NCI-H1694 (cell line): ENCODE data around the gene CHD5.

Experiments
- DNase-seq: peaks from one replicate; lab custom pipeline; 2025; lab: John Stamatoyannopoulos, UW

The CHD5 gene

DNA sequence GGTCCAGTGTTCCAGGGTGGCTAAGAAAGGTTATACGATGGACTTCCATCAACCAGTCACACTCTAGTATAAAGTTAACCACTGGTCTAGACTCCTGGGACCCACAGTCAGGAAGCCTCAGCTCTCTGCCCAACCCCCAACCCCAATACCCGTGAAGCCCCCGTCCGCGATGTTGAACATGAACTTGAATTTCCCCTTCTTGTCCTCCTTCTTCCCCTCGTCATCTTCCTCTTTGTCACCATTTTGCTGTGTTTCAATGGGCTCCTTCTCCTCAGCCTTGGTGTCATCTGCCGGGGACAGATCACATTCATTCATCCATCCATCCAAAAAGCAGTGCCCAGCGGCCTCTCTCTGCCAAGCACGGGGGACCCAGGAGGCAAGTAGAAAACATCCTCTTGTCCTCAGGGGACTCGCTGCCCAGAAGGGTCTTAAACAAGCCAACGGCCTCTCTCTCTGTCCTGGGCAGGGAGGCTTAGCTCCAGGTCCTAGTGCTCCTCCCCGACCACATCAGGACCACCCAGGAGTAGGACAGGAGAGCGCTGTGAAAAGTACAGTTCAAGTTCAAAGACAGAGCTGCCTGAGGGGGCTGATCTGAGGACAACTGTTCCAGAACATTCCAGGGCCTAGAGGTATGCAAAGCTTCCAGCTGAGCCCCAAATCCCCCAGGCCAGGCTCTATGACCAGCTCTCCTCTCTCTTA lies 68.0 kb downstream of the CHD5 start:
- DNase-seq, result no peak

DNA sequence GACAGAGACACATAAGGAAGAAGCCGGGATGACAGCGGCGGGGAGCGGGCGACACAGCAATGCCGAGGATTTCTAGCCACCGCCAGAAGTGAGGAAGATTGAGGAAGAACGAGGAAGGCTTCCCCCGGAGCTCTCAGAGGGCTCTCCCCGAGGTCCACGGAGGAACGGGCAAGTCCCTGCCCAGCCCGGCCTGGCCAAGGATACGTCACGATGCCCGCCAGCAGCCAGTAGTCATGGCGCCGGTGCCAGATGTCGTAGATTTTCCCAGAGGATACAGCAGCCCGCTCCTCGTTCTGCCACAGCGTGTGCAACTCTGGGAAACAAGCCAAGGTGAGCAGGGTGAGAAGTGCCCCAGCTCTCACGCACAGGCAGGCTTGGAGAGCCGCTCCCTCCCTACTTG lies 68.5 kb downstream of the CHD5 start:
- peak; percentile 88 for DNase-seq

DNA sequence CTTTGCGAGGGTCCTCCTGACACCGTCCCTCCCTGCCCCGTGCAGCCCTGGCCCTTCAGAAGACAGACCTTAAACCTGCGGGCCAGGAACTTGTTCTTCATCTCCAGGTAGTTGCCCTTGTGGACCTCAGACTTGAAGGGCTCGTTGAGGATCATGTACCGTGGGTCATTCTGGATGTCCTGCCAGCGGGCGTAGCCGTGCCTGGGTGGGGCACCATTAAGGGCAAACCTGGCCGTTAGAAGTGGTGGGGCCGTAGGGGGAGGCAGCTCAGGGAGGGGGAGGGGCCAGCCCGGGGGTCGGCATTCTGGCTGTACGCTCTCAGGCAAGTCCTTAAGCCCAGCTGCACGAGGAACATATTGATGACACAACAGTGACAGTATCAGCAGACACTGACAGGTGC lies 69.8 kb downstream of the CHD5 start:
- no peak for DNase-seq

DNA sequence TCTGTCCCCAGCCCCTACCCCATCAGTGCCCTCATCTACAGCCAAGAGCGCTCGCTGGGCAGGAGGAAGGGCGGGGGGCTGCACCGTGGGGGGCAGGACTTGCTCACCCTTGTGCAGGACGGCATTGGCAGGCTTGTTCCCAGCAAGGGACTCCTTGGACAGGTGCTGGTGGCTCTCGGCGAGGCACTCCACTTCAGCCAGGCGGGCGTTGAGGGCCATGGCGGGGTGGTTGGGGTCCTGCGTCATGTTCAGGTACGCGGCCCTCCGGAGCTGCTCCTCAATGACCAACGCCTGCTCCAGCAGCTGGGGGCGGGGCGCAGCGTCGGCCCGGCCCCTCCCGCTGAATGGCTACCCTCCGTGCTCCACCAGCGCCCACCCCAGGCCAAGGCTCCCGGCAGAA lies 70.4 kb downstream of the CHD5 start:
- DNase-seq, result no peak

DNA sequence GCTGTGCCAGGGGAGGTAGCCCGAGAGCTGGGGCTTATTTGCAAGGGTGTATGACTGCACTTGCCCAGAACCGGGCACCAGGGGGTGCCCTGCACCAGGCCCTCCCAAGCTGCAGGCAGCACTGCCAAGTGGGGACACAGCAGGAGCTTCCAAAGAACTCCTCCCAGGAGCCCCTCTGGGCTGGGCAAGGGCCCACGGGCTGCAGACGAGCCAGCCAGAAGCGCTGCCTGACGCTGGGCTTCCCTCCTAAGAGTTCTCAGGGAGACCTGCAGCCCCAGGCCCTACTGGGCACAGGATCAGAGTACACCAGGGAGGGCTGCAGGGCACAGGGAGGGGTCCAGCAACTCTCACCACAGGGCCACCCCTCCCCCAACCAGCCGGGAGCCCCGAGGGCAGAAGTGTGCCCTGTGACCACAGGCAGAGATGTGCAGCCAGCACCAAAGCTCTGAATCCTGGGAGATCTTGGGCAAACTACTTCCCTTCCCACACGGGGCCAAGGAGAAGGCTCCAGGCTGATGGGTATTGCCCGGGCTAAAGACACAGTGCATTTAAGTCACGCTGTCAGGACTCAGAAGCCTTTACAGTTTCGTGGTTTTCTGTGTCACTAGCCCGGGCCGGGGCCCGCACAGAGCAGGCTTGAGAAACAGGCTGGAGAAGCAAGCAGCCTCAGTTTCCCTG lies 71.0 kb downstream of the CHD5 start:
- peak; percentile 64 for DNase-seq

DNA sequence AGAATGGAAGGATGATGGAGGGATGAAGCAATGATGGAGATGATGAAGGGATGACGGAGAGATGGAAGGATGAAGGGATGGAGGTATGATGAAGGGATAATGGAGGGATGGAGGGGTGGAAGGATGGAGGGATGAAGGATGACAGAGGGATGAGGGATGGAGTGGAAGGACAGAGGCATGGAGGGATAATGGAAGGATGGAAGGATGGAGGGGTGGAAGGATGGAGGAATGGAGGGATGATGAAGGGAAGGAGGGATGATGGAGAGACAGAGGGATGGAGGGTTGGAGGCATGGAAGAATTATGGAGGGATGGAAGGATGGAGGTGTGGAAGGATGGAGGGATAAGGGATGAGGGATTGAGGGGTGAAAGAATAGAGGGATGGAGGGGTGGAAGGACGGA lies 71.6 kb downstream of the CHD5 start:
- no peak for DNase-seq

DNA sequence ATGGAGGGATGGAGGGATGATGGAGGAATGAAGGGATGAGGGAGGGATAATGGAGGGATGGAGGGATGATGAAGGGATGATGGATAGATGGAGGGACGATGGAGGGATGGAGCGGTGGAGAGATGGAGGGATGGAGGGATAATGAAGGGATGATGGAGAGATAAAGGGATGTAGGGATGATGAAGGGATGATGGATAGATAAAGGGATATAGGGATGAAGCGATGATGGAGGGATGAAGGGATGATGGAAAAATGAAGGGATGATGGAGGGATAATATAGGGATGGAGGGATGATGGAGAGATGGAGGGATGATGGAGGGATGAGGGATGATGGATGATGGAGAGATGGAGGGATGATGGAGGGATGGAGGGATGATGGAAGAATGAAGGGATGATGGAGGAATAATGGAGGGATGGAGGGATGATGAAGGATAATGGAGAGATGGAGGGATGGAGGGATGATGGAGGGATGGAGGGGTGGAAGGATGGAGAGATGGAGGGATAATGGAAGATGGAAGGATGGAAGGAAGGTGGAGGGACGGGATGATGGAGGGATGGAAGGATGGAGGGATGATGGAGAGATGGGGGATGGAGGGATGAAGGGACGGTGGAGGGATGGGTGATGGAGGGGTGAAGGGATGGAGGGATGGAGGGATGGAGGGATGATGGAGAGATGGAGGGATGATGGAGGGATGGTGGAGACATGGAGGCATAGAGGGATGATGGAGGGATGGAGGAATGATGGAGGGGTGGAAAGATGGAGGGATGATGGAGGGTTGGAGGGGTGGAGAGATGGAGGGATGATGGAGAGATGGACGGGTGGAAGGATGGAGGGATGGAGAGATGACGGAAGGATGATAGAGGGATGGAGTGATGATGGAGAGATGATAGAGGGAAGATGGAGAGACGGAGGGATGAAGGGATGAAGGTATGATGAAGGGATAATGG lies 72.4 kb downstream of the CHD5 start:
- DNase-seq, result no peak

DNA sequence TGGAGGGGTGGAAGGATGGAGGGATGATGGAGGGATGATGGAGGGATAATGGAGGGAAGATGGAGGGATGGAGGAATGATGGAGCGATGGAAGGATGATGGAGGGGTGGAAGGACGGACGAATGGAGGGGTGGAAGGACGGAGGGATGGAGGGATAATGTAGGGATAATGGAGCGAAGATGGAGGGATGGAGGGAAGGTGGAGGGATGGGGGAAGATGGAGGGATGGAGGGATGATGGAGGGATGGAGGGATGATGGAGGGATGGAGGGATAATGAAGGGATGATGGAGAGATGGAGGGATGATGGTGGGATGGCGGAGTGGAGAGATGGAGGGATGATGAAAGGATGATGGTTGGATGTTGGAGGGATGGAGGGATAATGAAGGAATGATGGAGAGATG lies 73.1 kb downstream of the CHD5 start:
- DNase-seq, result no peak

DNA sequence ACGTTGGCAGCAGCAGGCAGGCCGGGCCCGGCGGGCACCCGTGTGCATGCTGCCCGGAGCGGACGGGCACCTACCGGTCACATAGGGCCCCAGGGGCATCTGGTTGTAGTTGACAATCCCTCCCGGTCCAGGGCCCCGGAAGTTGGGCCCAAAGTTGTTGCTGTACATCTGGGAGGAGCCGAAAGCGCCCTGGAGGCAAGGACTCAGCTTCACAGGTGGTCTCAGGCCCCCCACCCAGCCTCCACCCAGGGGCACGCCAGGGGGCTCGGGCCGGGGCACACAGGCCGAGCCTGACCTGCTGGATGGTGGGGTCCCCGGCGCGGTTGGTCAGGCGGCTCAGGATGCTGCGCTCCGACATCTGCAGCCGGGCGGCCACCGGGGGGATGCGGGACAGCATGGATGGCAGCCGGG lies 73.8 kb downstream of the CHD5 start:
- no peak for DNase-seq

DNA sequence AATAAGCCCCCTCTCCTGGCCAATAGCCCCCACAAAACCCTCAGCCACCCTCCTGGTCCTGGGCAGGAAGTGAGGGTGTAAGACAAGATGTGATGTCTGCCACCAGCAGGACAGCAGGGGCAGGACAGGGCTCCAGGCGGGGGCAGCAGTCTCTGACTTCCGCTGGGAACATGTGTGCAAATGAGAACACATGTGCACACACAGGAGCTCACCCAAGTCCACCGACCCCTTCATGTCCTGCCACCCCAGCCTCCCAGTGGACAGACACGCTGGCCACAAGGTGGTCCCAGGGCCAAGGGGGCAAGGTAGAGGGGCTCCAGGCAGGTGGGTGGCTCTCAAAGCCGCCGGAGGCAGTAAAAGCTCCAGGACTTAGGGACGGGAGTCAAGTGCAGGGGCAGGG lies 74.4 kb downstream of the CHD5 start:
- no peak for DNase-seq

DNA sequence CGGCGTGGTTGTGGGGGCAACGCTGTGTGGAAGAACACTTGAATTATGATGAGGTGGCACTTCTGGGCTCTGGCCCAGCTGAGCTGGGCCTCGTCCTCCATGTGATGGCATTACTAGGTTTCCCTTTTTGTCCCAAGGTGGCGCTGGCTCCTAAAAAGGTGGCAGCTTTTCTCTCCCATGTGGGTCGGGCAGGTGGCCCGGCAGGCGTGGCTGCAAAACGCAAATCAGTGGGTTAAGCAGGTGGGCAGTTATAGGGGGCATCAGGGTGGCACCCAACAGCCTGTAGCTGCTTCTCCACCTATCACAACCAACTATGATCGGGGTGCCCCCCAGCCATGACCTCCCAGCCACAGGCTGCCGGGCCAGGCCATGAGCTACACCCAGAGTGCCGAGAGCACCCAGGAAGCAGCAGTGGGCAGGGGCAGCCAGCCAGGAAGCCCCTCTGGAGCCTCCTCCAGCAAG lies 74.9 kb downstream of the CHD5 start:
- no peak for DNase-seq

DNA sequence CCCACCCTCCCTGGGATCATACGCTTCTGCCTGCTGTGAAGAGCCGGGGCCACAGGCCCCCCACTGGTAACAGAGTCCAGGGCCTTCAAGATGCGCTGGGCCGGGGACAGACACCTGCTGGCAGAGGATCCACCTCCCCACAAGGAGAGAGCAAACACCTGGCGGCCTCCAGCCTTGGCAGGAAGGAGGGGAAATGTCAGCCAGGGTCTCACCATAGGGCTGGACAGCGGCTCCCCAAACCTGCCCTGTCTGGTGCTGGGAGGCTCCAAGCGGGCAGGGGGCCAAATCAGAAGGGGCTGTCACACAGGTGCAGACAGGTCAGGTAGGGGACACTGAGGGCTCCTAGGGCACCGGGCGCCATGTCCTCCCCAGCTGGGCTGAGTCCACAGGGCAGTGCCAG lies 75.5 kb downstream of the CHD5 start:
- no peak for DNase-seq

DNA sequence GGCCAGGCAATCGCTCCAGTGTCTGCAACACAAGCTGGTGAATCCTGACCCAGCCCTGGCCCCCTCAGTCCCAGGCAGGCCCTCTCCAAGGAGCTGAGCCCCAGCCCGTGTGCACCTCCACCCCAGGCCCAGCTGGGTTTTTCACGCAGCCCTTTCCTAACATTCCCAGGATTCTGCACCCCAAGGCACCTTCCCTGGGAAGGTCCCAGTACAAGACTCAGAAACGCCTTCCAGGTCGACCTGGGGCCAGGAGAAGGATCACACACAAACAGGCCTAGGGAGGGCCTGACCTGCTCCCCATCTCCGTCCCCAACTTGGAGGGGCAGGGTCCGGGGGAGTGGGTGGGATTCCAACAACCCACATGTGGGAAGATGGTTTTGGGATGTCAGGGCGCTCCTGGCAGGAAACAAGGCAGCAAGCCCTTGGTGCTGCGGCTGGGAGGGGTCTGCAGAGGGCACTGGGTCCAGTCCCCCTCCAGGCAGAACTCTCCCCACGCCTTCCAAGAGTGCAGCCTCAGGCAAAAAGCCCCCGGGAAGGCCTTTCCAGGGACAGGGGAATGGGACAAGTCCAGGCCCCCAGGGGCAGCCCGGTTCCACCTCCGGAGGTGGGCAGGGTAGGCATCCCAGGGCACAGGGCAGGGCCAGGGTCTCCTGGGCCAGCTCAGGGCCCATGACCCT lies 76.1 kb downstream of the CHD5 start:
- DNase-seq, result no peak

DNA sequence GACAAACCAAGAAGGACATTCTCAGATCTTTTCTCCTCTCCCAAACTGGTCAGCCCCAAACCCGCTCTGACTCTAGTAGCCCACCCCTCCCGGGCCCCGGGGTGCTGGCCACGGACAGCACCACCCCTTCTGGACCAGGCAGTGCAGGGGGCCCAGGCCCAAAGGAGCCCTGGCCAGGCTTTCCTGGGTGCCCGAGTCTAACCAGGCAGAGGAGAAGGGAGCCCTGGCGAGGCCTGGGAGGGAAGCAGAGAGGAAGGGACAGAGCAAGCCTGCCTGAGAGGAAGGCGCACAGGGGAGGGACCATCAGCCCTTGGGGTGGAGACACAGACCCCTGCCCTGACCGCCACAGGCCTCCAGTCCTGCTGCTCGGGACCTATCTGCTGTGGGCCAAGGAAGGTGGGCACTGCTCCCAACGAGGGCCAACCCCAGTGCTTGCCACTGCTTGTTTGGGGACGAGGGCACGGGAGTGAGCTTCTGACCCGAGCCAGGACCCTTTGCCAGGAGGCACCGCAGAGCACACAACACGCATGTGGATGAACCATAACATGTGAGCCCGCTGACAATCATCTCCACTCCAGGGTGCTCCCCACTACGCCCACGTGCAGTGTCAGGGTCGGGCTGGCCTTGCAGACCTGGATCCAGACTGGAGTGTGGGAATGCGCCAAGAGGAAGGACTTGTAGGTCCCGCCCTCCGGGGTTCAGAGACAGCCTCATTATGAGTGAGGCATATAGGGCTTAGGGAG lies 76.8 kb downstream of the CHD5 start:
- DNase-seq, result no peak

DNA sequence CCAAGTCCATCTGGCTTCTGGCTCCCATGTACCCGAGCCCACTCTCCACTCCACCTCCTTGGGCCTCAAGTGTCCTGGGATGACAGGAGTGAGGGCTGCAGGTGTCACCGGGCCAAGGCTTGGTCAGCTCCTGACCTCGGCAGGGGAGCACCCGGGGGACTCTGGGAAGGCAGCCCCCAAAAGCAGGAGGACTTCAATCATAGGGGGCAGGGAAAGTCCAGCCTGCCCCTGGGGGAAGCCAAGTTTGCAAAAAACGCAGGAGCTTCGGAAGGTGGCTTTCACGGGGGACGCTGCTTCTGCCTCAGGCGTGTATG lies 77.6 kb downstream of the CHD5 start:
- DNase-seq, result no peak

DNA sequence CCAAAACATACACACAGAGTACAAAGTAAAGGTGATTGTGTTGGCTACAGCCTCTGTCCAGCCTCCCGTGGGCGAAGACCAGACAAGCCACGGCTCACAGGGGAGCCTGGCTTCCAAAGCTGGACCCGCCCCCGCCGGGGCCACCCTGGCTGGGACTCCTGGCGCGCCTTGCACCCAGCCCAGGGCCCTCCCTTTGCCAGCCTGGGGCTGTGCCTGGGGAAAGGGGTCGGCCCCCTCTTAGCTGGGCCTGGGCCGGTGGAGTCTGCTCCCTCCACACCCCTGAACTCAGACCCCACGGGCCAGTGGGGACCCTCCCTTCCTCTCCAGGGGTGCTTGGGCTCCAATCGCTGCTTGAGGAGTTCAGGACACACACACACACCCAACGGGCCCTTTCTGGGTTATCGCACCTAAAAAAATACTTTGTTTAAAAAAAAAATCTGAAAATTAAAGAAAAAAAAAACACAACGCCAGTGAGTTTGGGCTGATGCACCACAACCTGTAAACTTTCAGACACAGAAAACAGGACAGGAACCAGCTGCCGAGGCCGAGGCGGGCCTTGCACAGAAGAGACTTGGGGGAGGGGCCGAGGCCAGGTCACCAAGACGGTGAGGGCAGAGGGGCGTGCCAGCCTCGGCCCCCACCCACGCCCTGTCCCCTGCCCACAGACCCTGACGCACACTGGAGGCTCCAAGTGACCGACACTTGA lies 78.1 kb downstream of the CHD5 start:
- DNase-seq, result no peak

DNA sequence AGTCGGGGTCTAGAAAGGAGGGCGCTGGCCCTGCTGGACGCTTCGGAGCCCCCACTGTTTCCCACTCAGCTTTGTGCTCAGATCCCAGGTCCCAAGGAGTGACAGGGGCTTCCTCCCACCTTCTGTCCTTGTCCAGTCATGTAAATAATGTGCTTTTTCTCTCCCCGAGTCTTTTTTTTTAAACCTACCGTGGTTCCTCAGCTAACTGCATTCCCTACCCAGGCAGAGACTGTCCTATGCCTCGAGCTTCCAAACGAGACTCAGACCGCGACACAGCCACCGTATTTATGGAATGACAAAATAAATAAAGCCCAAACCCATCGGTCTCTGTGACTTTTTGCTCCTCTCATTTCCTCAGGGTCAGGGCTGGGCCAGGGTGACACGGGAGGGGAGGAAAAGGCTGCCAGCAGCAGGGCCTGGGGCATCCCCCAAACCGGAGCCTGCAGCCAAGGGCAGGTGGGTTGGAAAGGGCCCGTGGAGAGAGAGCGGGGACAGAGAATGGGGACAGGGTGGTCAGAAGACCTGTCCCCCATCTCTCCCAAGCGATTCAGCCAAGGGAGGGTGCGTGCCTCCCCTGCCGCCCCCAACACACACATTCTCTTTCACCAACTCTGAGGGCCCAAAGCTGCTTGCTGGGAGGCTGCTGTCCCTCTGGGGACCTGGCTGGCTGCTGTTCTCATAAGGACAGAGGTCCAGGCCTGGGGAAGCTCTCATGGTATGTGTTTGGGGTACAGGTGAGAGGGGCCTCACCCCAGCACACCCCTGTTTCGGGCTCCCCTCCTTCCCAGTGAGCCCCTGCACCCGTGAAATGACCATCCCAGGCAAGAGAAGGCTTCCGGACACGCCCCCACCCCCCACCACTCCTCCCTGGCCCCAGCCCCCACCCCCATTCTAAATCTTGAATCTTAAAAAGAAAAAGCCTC lies 79.0 kb downstream of the CHD5 start:
- no peak for DNase-seq

DNA sequence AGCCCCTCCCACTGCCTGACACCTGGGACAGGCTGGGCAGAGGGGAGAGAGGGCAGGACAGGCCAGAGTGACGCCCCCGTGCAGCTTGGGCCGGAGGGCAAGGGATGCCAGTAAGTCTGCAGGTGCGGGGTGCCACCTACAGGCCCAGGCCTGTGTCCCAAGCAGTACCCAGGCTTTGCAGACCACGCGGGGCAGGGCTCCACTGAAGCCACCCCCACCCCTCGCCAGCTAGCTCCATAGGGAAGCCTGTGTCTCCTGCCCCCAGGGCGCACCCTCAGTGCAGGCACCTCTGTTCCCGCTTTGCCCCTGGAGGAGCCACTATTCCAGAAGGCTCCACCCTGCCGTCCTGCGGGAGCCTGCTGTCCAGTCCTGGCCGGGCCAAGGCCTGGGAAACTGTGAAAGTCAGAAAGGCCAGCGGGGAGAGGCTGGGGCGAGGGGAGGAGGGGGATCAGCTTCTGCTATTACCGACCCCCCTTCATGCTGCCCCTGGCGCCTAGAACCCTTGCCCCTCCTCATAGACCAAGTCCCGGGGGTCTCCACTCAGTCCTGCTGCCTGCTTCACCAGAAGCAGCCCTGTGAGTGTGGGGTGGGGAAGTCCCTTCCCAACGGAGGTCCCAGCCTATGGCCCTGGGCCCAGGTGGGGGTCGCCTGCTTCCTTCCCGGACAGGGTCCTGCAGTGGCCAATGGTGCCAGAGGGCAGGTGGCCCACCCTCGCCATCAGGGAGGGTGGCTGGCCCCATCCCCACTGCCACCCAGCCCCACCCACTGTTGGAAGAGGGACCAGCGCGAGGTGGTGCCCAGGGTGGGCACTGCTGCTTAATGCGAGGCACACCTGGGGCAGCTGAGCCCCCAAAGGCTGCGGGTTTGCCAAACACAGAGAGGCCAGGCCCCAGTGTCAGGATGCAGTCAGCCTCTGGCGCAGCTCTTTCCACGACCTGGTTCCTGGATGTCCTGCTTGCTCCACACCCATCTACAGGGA lies 80.0 kb downstream of the CHD5 start:
- DNase-seq, result no peak

DNA sequence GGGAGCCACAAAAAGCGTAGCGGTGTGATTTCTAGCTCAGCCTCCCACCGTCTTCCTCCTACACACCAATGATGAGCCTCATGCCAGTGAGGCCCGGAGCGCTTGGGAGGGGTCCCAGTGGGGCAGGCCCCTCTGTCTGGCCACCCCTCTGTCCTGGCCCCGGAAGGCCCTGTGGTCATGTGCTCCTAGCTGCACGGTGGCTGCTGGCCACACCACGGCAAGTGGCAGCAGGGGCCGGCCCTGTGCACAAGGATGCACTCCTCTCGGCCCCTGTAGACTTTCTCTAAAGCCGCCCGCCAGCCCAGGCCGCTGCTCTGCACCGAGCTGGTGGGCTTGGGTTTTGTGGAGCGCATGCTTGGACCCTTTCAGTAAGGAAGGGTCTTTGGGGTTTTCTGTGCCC lies 80.8 kb downstream of the CHD5 start:
- DNase-seq, result no peak
